Panc1 (cell line): ENCODE measurements around the gene KCNAB2.

Experiments used
- TCF7L2 ChIP-seq: IDR thresholded peaks from 2 replicates; pipeline ENCODE4 v1.6.1; 2011; ENCODE audit warnings: mild to moderate bottlenecking, low read depth, low read length, inconsistent platforms
- TF ChIP-seq, protein P1 (sequence below): fragments of 450-650 bp; IDR thresholded peaks from 2 replicates; pipeline ENCODE4 v1.5.1; 2017; ENCODE audit warnings: mild to moderate bottlenecking
- TF ChIP-seq, protein P2 (sequence below), 2 experiments: IDR thresholded peaks; 2 replicates each; pipeline ENCODE4 v1.6.1; 2011 to 2012; ENCODE audit warnings: low read depth in 2 of 2, control low read depth in 1 of 2, low read length in 1 of 2, mild to moderate bottlenecking in 1 of 2, moderate library complexity in 1 of 2; ENCODE audit not compliant: insufficient read depth in 1 of 2

DNA sequence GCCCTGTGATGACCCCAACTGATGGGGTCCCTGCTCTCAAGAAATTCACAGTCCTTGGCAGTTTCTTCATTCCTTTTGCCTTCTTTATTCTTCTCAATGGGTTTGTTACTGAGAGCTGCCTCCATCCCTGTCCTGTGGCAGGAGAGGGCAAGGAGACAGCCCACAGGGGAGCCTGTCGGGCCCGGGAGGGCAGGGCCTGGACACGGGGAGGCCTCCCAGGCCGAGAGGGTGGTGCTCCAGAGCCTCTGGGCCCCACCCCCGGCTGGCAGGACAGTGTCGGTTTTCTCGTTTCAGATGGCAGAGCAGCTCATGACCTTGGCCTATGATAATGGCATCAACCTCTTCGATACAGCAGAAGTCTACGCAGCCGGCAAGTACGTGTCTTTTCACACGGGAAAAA lies 36.2 kb downstream of the KCNAB2 start:
- TF ChIP-seq, protein P1, sequence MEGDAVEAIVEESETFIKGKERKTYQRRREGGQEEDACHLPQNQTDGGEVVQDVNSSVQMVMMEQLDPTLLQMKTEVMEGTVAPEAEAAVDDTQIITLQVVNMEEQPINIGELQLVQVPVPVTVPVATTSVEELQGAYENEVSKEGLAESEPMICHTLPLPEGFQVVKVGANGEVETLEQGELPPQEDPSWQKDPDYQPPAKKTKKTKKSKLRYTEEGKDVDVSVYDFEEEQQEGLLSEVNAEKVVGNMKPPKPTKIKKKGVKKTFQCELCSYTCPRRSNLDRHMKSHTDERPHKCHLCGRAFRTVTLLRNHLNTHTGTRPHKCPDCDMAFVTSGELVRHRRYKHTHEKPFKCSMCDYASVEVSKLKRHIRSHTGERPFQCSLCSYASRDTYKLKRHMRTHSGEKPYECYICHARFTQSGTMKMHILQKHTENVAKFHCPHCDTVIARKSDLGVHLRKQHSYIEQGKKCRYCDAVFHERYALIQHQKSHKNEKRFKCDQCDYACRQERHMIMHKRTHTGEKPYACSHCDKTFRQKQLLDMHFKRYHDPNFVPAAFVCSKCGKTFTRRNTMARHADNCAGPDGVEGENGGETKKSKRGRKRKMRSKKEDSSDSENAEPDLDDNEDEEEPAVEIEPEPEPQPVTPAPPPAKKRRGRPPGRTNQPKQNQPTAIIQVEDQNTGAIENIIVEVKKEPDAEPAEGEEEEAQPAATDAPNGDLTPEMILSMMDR = no peak
- TF ChIP-seq, protein P2, sequence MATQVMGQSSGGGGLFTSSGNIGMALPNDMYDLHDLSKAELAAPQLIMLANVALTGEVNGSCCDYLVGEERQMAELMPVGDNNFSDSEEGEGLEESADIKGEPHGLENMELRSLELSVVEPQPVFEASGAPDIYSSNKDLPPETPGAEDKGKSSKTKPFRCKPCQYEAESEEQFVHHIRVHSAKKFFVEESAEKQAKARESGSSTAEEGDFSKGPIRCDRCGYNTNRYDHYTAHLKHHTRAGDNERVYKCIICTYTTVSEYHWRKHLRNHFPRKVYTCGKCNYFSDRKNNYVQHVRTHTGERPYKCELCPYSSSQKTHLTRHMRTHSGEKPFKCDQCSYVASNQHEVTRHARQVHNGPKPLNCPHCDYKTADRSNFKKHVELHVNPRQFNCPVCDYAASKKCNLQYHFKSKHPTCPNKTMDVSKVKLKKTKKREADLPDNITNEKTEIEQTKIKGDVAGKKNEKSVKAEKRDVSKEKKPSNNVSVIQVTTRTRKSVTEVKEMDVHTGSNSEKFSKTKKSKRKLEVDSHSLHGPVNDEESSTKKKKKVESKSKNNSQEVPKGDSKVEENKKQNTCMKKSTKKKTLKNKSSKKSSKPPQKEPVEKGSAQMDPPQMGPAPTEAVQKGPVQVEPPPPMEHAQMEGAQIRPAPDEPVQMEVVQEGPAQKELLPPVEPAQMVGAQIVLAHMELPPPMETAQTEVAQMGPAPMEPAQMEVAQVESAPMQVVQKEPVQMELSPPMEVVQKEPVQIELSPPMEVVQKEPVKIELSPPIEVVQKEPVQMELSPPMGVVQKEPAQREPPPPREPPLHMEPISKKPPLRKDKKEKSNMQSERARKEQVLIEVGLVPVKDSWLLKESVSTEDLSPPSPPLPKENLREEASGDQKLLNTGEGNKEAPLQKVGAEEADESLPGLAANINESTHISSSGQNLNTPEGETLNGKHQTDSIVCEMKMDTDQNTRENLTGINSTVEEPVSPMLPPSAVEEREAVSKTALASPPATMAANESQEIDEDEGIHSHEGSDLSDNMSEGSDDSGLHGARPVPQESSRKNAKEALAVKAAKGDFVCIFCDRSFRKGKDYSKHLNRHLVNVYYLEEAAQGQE (IDR thresholded peaks at IDR 0.05; ENCODE audit: insufficient read depth in 1 of 2, low read depth in 2 of 2, low read length in 1 of 2) = no peak
- TF ChIP-seq TCF7L2 = no peak
